ENCODE results near the gene KRT85.
"Not testable (repeated sequence)": the region's sequence is repeated elsewhere in the genome, so short reads cannot be mapped to it uniquely, and the experiment has no call there.

KRT85 gene

DNA sequence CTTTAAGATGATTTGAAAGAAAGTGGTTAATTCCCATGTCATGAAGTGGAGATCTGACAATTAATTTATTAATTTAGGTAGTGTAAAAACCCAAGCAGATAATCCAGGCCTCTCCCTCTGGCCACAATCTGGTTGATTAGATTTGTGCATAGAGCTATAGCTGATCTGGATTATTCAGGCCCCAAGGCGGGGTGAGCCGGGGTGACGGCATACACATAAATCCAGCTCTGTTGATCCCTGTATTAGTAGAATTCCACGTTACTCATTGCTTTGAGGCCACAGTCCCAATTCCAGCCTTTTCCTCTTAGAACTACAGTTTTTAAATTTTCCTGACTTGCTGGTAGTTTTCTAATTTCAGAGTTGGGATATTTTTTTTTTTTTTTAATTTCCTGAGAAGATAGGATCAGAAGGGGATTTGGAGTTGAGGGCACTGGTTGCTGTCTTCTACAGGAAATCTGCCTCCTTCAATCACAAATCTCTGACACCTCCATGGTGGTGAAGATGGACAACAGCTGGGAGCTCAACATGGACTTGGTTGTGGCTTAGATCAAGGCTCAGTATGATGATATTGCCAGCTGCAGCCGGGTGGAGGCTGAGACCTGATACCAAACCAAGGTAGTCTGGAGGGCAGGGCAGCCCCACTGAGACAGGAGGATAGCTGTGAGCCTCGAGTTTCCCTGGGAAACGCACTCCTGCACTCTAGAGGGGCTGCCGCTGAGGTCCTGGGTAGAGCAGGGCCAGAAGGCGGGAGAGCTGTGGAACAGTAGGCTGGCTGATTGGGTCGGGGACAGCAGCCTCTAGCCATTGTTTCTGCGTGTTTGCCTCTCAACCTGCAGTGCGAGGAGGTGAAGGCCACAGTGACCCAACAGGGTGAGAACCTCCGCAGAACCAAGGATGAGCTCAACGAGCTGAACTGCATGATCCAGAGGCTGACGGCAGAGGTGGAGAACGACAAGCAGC is 19.4 kb downstream of the KRT85 start:
- DNase-seq (ENCODE audit: low spot score): no peak

DNA sequence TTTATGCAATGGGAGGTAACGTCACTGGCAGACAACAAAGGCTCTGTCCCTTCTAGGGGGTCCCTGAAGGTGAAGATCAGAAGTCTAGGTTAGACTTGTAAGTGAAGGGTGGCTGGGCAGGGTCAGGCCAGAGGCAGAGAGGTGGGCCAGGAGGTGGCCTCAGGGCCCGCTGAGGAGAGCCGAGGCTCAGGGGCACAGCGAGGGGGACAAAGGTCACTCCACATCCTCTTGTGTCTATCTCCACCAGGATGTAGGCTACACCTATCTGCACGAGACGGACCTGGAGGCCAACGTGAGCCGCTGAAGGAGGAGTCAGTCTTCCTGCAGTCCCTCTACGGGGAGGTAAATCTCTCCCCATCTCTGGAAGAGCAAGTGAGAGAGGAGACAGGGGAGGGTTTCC is 20.3 kb downstream of the KRT85 start:
- DNase-seq (ENCODE audit: low spot score): no peak

DNA sequence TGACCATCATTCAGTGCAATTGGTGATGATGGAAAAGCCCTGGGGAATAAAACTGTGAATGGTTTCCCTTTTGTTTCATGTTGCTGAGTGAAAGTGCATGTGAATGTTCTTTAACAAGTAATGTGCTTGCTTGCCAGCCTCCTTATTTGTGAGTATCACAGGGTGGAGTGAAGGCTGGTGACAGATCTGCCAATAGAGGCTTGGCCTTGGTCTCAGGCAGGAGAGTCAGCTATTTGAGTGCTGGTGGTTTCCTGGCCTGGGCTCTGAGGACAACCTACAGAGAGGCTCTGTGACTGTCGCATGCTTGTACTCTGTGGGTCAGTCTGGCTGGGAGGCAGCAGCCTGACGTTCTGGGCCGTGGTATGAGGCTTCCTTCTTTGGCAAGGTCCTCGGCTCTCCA is 20.7 kb downstream of the KRT85 start:
- no peak for DNase-seq (ENCODE audit: low spot score)

DNA sequence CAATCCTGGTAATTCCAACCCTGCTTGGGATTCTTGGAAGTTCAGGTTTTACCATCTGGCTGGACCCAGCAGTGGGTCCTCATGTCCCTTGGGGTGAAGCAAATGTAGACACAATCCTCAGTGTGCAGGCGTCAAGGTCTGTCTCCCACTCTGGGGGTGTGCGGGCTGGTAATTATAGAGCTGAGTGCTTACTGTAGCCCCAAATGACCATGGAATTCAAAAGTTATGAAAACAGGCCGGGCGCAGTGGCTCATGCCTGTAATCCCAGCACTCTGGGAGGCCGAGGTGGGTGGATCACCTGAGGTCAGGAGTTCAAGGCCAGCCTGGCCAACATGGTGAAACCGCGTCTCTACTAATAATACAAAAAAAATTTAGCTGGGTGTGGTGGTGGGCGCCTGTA is 22.2 kb downstream of the KRT85 start:
- DNase-seq (ENCODE audit: low spot score): not testable (repeated sequence)

DNA sequence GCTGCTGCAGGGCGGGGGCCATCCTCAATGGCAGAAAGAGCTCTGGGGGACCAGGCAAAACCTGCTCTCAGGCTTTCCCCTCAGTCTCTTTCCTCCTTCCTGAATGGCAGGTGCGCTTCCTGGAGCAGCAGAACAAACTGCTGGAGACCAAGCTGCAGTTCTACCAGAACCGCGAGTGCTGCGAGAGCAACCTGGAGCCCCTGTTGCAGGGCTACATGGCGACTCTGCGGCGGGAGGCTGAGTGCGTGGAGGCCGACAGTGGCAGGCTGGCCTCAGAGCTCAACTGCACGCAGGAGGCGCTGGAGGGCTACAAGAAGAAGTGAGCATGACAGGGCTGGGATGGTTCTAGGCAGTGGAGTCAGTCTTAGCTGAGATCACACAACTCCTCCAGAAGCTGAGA is 23.2 kb downstream of the KRT85 start:
- no peak for DNase-seq (ENCODE audit: low spot score)

DNA sequence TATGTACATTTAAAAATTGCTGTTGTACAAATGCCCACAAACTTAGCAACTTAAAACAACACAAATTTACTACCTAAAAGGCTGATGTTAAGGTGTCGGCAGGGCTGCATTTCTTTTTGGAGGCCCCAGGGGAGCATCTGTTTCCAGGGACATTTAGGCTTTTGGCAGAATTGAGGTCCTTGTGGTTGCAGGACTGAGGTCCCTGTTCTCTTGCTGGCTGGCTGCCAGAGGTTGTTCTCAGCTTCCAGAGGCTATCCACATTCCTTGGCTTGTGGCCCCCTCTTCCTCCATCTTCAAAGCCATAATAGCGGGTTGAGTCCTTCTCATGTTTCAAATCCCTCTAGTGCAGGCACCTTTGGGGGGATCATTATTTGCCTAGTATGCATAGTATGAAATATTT is 23.7 kb downstream of the KRT85 start:
- no peak for DNase-seq (ENCODE audit: low spot score)

DNA sequence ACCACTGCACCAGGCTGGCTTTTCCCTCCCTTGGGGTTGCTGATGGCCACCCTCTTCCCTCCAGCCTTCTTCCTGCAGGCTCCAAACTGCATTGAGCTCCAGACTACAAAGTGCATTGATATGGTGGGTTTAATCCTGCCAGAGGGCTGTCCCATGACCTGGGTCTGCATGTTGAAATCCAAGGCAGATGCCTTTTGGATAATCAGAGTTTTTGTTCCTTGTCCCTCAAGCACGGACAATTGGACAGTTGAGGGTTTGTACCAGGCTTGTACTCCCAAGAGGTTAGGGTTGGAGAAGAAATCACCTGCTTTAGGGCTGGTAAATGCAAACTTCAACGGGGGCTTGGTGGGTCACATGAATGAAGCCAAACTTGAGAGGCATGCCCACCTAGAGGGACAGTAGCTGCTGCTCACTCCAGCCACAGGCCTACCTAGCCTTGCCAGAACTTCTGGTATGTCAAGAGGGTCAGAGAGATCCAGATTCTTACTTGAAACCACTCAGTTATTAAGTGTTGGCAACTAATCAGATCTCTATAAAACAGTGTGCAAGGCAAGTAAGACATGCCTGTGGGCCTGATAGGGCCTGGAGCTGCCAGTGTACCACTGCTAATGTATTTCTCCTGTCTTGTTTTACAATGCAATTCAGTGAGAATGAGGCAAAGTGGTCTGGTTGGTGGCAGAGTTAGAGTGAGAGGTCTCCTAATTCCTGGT is 24.3 kb downstream of the KRT85 start:
- DNase-seq (ENCODE audit: low spot score): no peak

DNA sequence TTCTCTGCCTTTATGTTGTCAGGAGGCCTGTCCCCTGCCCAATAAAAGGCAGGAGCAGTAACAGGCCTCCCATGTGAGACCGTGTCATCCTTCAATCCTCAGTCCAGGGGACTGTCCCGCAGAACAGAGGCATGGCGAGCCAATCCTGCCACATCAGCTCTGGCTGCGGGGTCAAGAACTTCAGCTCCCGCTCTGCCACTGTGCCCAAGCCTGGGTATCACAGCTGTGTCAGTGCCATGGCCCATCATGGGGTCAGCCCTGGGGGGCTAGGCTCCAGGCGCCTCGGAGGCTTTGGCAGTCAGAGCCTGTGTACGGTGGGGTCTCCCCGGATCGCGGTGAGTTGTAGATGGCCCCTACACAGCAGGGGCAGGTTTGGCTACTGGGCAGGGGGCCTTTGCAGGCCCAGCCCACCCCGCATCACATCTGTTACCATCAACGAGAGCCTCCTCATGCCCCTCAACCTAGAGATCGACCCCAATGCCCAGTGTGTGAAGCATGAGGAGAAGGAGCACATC is 26.2 kb downstream of the KRT85 start:
- no peak for DNase-seq (ENCODE audit: low spot score)

DNA sequence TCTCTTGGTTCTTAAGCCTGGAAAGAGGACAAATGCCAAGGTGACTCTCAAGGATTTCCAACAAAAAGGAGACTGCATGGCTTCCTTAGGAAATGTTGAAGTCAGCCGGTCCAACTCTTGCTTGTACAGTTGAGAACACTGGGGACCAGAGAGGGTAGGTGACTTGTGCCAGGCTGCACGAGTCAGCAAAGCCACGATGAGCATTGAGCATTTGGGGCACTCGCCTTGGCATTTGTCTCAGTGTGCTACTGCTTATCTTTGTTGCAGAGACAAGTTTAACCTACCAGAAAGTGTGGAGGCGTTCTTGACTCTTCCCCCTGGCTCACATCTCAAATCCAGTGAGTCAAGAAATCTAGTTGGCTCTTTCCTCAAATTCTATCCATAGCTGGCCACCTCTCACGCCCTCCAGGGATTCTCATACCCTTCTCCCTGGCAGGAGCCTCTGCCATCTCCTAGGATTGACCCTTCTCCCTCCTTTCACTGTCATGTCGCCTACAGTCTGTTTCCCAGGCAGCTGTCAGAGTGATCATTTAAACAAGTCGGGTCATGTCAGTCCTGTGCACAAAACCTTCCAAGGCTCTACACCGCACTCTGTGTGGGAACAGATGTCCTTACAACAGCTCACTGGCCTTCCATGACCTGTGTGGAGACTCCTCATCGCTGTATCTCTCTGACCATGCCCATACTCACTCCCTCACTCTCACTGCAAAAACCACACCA is 28.9 kb downstream of the KRT85 start:
- no peak for DNase-seq (ENCODE audit: low spot score)

DNA sequence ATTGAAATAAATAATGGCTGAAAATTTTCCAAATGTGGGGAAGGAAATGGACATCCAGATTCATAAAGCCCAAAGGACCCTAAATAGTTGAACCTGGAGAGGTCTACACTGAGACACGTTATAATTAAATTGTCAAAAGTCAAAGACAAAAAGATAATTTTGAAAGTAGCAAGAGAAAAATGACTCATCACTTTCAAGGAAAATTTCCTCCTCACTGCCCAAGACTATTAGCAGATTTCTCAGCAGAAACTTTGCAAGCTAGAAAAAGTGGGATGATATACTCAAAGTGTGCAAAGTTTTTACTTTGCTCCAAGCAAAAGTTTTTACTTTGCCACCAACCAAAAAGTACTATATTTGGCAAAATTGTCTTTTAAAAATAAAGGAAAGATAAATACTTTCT is 30.2 kb downstream of the KRT85 start:
- DNase-seq (ENCODE audit: low spot score): no peak

DNA sequence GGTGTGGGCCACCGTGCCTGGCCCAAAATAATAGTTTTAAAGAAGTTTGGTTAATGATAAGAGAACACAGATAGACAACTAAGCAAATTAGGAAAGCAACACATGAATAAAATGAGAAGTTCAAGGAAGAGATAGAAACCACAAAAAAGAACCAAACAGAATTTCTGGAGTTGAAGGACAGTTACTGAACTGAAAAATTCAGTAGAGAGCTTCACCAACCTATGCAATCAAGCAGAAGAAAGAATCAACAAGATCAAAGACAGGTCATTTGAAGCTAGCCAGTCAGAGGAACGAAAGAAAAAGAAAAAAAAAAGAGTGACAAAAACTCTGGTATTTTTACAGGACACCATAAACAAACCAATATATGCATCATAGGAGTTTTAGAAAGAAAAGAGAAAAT is 30.6 kb downstream of the KRT85 start:
- DNase-seq (ENCODE audit: low spot score): no peak

DNA sequence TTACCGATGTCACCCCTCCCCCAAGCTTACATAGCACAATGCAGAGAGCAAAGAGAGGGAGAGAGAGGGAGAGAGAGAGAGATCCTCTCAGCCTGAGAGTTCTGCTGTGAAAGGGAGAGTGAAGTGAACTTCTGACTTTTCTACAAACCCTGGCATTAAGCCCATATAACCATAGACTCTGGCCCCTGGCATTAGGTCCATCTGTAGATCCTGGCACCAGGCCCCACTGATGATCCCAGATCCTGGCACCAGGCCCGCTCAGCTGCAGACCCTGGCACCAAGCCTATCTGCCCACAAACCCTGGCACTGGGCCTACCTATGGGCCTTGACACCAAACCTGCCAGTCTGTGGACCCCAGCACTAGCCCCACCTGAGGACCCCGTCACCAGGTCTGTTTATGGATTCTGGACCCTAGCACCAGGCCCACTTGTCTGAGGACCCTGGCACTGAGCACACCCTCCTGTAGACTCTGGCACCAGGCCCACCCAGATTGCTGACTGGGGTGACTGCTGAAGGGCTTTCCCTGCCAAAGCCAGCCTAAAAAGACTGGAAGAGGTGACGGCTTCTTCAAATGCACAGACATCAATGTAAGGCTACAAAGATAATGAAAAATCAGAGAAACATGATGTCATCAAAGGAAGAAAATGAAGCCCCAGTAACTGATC is 31.6 kb downstream of the KRT85 start:
- DNase-seq (ENCODE audit: low spot score): no peak

DNA sequence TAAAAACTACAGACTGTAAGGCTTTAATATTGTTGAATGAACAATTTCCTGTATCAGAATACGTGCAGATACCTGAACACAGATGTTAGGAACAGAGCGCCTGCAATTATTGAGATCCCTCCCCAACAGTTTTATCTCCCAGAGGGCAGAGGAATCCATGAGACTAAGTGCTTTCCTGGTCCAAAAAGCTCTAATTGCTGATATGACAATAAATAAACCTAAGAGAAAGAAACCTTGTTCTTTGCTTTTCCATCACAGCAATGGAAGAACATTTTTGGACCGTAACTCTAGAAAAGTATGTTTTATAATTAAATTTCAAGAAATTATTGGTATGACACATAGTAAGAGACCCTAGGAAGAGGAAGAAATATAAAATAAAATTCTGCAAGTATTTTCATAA is 33.1 kb downstream of the KRT85 start:
- DNase-seq (ENCODE audit: low spot score): no peak

DNA sequence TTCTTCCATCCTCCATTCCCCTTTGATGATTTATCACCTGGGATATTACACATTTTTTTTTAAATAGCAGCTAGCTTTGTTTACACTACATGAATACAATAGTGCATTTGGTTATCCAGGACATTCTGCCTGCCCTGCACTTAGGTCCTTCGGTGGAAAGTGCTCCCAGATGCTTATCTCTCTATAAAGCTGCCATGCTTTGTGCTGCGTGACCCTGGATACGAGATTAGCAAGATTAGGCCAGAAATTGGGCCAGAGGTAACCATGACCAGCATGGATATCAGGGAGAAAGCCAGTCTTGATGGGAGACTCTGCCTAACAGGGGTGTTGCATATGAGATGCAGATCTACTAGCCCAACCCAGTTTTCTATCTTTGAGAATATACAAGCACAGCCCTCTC is 34.0 kb downstream of the KRT85 start:
- no peak for DNase-seq (ENCODE audit: low spot score)

DNA sequence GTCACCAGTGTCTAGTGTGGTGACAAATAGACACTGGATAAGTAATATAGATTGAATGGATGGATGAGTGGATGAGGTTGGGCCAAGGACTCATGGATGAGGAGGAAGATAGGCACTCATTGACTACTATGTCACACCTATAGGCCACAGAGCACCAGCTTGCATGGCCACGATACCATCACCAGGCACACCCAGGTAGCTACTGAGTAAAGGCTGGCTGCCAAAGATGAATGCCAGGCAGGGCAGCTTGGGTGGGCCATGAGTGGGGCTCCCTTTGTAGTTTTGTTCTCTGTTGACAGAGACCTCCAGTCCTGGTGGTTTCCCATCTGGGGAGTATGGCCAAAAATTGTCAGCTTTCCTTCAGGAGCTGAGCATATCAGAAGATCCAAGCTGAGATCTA is 34.9 kb downstream of the KRT85 start:
- DNase-seq (ENCODE audit: low spot score): no peak

DNA sequence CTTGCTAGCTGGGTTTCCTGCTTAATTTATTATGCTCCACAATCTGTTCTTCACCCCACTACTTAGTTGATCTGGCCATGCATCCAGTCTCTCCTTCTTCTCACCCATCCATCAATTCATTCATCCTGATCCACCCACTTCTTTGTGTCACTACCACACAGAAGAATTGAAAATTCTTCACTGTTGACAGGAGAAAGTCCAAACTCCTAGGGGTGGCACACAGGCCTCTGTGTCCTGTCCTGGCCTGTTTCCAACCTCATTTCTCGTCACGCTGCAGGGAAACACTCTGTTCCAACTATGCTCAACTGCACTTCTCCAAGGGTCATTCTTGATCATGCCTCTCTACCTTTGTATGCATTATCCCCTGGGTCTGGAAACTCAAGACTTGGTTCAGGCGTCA is 35.4 kb downstream of the KRT85 start:
- DNase-seq (ENCODE audit: low spot score): no peak

DNA sequence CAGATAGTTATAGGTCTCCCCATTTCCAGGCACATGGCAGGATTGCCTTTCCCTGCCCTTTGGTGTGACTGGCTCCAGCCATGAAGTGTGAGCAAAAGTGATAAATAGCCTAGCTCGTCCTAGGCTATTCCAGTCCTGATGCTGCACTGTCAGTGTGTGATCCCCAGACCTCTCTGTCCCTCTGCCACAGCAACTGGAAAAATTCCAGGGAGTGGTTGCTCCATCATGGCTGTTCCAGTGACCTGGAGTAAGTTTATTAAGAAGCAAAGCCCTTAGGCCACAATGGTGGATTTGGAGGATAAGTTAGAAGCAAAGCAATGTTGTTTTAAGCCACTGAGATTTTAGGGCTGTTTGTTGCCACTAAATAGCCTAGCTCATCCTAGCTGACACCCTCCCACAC is 36.2 kb downstream of the KRT85 start:
- no peak for DNase-seq (ENCODE audit: low spot score)

DNA sequence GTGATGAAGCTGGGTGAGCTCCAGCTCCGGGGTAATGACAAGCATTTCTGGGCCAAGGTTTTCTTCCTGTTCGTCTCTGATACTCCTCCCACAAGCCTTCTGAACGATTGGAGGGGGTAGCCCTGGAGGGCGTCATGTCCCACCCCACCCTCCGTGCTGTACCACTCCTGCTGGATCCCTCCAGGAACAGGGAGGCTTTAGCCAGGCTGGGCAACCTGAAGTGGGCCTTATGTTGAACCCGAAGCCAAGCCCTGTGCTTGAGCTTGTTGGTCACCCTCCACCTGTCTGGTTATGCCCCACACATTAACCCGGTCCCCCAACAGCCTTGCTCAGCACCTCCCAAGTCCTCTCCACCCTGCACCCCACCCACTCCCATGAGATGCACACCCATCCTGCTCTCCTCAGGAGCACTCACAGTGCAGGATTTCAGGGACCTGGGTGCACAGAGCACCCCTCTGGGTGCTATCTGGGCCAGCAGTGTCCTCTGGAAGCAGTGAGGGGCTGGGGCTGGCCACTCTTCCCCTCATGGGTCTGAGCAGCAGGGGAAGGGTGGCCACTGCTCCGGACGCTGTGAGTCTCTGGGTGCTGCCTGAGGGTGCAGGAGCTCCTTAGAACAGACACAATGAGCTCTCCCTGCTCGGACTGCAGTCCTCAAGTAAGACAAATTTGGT is 39.3 kb downstream of the KRT85 start:
- no peak for DNase-seq (ENCODE audit: low spot score)

DNA sequence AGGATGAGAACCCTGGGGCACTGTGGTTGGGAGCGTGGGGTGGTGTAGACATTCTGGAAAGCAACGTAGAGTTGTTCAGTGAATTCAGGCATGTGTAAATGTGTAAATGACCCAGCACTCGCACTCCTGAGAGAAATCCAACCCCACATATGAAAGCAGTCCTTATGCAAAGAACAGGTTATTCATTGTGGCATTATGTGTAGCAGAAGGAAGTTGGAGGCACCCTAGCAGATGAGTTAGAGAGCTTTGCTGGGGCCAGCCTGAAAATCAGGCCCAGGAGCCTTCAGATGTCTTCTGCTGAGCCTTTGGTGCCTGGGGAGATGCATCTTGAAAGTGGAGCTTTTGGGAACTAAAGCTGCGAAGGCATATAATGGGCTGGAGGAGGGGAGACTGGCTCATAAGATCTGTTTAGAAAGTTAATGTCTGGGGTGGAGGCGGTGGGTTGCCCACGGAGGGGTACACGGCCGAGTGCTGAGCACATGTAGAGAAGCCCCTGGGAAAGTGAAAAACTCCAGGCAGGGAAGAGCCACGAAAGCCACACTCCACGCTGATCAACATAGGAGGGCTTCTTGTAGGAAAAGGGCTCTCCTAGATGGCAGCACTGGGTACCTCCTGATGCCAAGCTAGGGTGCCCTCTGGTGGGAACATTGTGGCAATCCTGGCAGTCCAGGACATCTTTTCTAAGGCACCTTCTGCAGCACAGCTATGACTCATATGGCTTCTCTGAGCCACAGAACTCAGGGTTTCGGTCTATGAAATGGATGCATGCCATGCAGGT is 40.0 kb downstream of the KRT85 start:
- DNase-seq (ENCODE audit: low spot score): peak; percentile 96

DNA sequence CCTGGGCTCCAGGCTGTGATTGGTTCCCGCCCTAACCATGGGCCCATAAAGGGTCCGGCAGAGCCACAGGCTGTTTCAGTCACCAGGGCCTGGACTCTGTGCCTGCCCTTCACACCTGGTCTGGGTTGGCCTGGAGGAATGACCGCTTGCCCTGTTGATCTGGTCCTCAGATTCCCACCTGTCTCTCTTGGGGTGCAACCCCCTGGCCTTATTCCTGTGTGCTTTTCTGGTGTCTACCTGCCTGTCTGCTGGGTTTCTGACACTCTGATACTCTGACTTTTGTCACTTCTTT is 43.2 kb downstream of the KRT85 start:
- DNase-seq (ENCODE audit: low spot score): no peak

Measured in RKO (cell line).